BJ (cell line): ENCODE data around the gene CA7. TPM values are rescaled to one million over a fixed set of nuclear protein-coding genes. Genes with fewer than 3 reads are reported as not detected.

ENCODE experiments used
- CTCF ChIA-PET: fragments of 350-600 bp; formaldehyde crosslinking; extraction: SDS; loops from one replicate; lab custom pipeline; 2021; ENCODE audit warnings: antibody characterized with exemption, inconsistent platforms; lab: Yijun Ruan, JAX
- POLR2A ChIA-PET: fragments of 300-600 bp; sonication (Branson Sonifier 250); formaldehyde crosslinking; extraction: SDS; loops from one replicate; lab custom pipeline; 2021; ENCODE audit warnings: antibody characterized with exemption; lab: Charles Lee
- DNase-seq: peaks from one replicate; pipeline ENCODE4 v3.0.0-alpha.2; 2011; ENCODE audit warnings: low read depth
- H3K27me3 ChIP-seq: 2 replicates; pipeline ENCODE4 v1.6.0; 2011; ENCODE audit warnings: low read length; ENCODE audit not compliant: control insufficient read depth, insufficient read depth
- H3K36me3 ChIP-seq: 2 replicates; pipeline ENCODE4 v1.5.1; 2011; ENCODE audit warnings: low read length; ENCODE audit not compliant: control insufficient read depth, insufficient read depth
- H3K4me3 ChIP-seq: 2 replicates; pipeline ENCODE4 v1.5.1; 2011; ENCODE audit warnings: low read depth, mild to moderate bottlenecking, control low read depth, low read length
- polyA plus RNA-seq: library from polyadenylated mRNA; depleted of rRNA; stranded (reverse); fragments of >200 nt; gene quantifications from 2 replicates; pipeline ENCODE4 v1.2.3, GENCODE V29; 2011
- TF ChIP-seq, protein P1 (sequence below): IDR thresholded peaks from 2 replicates; pipeline ENCODE4 v1.5.1; 2011; ENCODE audit warnings: low read depth, mild to moderate bottlenecking, control low read depth, inconsistent platforms, low read length, moderate library complexity; ENCODE audit not compliant: insufficient read depth

The CA7 gene
- polyA plus RNA-seq, 1 experiment: not detected

DNA sequence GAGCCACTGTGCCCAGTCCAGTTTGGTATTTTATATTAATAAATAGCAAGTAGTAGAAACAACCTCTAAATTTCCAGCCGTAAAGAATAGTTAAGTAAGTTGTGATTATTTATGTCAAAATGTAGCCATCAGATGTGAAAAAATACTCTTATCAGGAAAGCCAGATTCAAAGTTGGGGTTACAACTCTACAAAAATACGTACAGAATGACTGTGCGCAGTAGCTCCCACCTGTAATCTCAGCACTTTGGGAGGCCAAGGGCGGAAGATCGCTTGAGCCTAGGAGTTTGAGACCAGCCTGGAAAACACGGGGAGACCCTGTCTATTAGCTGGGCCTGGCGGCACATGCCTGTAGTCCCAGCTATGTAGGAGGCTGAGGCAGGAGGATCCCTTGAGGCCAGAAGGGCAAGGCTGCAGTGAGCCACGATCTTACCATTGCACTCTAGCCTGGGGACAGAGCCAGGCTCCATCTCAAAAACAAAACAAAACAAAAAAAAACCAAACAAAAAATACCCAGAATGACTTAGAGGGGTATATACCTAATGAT, 37.8 kb downstream of the CA7 start:
- Histone ChIP-seq H3K27me3 (no peaks in the 10 kb centered on the region), H3K4me3 (no peak overlapping the region), H3K36me3 (peaks cover 9% of the 10 kb centered on the region)
- ChIA-PET POLR2A (interaction anchor here (0.6 kb wide), 1 partner anchor 263 kb away, joined by 4 read pairs; no protein-coding TSS in a partner anchor), CTCF (interaction anchor here (0.7 to 2.3 kb wide), 6 partner anchors 9 to 166 kb away, joined by 3 to 11 read pairs (median 5); partner anchors contain the start of gene NAE1)
- DNase-seq: no peak
- TF ChIP-seq, protein P1, sequence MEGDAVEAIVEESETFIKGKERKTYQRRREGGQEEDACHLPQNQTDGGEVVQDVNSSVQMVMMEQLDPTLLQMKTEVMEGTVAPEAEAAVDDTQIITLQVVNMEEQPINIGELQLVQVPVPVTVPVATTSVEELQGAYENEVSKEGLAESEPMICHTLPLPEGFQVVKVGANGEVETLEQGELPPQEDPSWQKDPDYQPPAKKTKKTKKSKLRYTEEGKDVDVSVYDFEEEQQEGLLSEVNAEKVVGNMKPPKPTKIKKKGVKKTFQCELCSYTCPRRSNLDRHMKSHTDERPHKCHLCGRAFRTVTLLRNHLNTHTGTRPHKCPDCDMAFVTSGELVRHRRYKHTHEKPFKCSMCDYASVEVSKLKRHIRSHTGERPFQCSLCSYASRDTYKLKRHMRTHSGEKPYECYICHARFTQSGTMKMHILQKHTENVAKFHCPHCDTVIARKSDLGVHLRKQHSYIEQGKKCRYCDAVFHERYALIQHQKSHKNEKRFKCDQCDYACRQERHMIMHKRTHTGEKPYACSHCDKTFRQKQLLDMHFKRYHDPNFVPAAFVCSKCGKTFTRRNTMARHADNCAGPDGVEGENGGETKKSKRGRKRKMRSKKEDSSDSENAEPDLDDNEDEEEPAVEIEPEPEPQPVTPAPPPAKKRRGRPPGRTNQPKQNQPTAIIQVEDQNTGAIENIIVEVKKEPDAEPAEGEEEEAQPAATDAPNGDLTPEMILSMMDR: no peak

- Histone ChIP-seq H3K27me3 (no peaks in the 10 kb centered on the region), H3K36me3 (peaks cover 9% of the 10 kb centered on the region), H3K4me3 (no peak overlapping the region)
- ChIA-PET CTCF (interaction anchor here (1.2 to 2.2 kb wide), 2 partner anchors 10 to 12 kb away, joined by 3 to 11 read pairs; no protein-coding TSS in a partner anchor), POLR2A (no interaction called here)
- TF ChIP-seq, protein P1: no peak
- no peak for DNase-seq
These were observed 38.5 kb downstream of the CA7 start for GRCh38 chr16:66882702-66883101.

- H3K36me3 ChIP-seq: peaks cover 9% of the 10 kb centered on the region
- no peak overlapping the region for H3K4me3 ChIP-seq
- DNase-seq: no peak
- TF ChIP-seq, protein P1: no peak
- ChIA-PET CTCF (interaction anchor here (0.7 to 2.6 kb wide), 6 partner anchors 9 to 453 kb away, joined by 3 to 11 read pairs (median 3); no protein-coding TSS in a partner anchor), POLR2A (no interaction called here)
- H3K27me3 ChIP-seq: no peaks in the 10 kb centered on the region
These were observed 41.3 kb downstream of the CA7 start for GRCh38 chr16:66885491-66885890.

DNA sequence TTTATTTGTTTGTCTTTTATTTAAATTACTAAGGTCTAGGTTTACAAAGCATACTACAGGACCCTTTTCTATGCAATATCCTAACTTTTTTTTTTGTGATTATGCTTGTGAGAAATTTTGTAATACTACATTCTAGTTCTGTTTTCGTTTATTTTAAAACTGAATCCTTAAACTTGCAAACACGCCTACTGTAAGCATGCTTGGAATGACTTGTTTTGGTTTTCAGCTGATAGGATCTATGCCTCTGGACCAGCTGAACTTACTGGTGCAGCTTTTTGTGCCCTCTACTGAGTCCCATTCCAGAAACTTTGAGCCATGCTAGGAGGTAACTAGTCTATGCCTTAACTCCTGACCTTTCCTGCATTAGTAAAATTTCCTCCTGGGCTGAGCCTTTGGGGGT, 42.1 kb downstream of the CA7 start:
- ChIA-PET POLR2A (no interaction called here), CTCF (interaction anchor here (0.6 to 2.6 kb wide), 7 partner anchors 9 to 453 kb away, joined by 3 to 11 read pairs (median 3); partner anchors contain the start of gene CDH16)
- H3K36me3 ChIP-seq: peaks cover 9% of the 10 kb centered on the region
- DNase-seq: no peak
- TF ChIP-seq, protein P1: no peak
- no peak overlapping the region for H3K4me3 ChIP-seq
- H3K27me3 ChIP-seq: no peaks in the 10 kb centered on the region

- TF ChIP-seq, protein P1: no peak
- Histone ChIP-seq H3K4me3 (no peak overlapping the region), H3K27me3 (no peaks in the 10 kb centered on the region), H3K36me3 (peaks cover 9% of the 10 kb centered on the region)
- POLR2A ChIA-PET: no interaction called here
- CTCF ChIA-PET: interaction anchor here (0.6 to 2.6 kb wide), 4 partner anchors 8 to 40 kb away, joined by 3 to 11 read pairs (median 4); partner anchors contain the start of gene CDH16
- no peak for DNase-seq
These were observed 42.7 kb downstream of the CA7 start for GRCh38 chr16:66886914-66887313.
